Activated CD4-positive, alpha-beta T cell treated with anti-CD3 and anti-CD28 coated beads, Interleukin-2, amount 50 U/mL, for 24 hours (primary cell): ENCODE results near the gene C11orf91.
"Not testable (repeated sequence)": the region's sequence is repeated elsewhere in the genome, so short reads cannot be mapped to it uniquely, and the experiment has no call there.

Experiments used
- DNase-seq, 2 donors: peaks; one replicate each; pipeline ENCODE4 v3.0.0-alpha.2; 2020; ENCODE audit warnings: low read depth in 1 of 2, low spot score in 1 of 2

C11orf91 gene

GRCh38 chr11:33700502-33701271 is at the start of gene C11orf91:
Gene C11orf91 (minus strand): TSS chr11:33700826. CDS start chr11:33700740, 86 bp downstream.
- peak; percentile 82 to 89 for DNase-seq

- no peak for DNase-seq
Measured at GRCh38 chr11:33747979-33748378, 47.4 kb upstream of the C11orf91 start.

- no peak for DNase-seq
Measured at GRCh38 chr11:33743291-33743690, 42.7 kb upstream of the C11orf91 start.

GRCh38 chr11:33742249-33742851 is 41.7 kb upstream of the C11orf91 start:
- no peak for DNase-seq

- DNase-seq, result no peak
Measured at GRCh38 chr11:33741806-33742205, 41.2 kb upstream of the C11orf91 start.

GRCh38 chr11:33737362-33737821 is 36.8 kb upstream of the C11orf91 start:
- no peak for DNase-seq

GRCh38 chr11:33736148-33736812 is 35.7 kb upstream of the C11orf91 start, which contains the start of gene CD59:
Gene CD59 (minus strand): TSS chr11:33736423. CDS start chr11:33722445, 13,978 bp downstream.
- DNase-seq, result peak; percentile 67 to 84

GRCh38 chr11:33735271-33736147 is 34.9 kb upstream of the C11orf91 start:
- DNase-seq, result peak in 1 of 2 donors; percentile 13

- no peak for DNase-seq
Measured at GRCh38 chr11:33734441-33735270, 34.0 kb upstream of the C11orf91 start.

GRCh38 chr11:33733980-33734379 is 33.4 kb upstream of the C11orf91 start:
- DNase-seq, result no peak

- peak in 1 of 2 donors; percentile 45 for DNase-seq
Measured at GRCh38 chr11:33731723-33732531, 31.3 kb upstream of the C11orf91 start.

- no peak for DNase-seq
Measured at GRCh38 chr11:33730716-33731115, 30.1 kb upstream of the C11orf91 start.

- DNase-seq, result not testable (repeated sequence)
Measured at GRCh38 chr11:33729072-33729664, 28.5 kb upstream of the C11orf91 start.

GRCh38 chr11:33727539-33727938 is 26.9 kb upstream of the C11orf91 start:
- not testable (repeated sequence) for DNase-seq

- DNase-seq, result no peak
Measured at GRCh38 chr11:33725496-33725895, 24.9 kb upstream of the C11orf91 start.

- DNase-seq, result no peak
Measured at GRCh38 chr11:33724644-33725035, 24.0 kb upstream of the C11orf91 start.

- no peak for DNase-seq
Measured at GRCh38 chr11:33723238-33723881, 22.7 kb upstream of the C11orf91 start.

GRCh38 chr11:33722590-33723234 is 22.1 kb upstream of the C11orf91 start:
- DNase-seq, result no peak
